Measurements from ENCODE around the gene IER5L. TPM values are rescaled to one million over a fixed set of nuclear protein-coding genes. Genes with fewer than 3 reads are reported as not detected.
"Not testable (repeated sequence)": the region's sequence is repeated elsewhere in the genome, so short reads cannot be mapped to it uniquely, and the experiment has no call there.

Gene IER5L
- total and polyA plus RNA-seq, 2 donors (not counting 3 experiments of a cell fraction or from before 2014, with no cell fraction given), result 5.3 to 12.3 TPM

DNA sequence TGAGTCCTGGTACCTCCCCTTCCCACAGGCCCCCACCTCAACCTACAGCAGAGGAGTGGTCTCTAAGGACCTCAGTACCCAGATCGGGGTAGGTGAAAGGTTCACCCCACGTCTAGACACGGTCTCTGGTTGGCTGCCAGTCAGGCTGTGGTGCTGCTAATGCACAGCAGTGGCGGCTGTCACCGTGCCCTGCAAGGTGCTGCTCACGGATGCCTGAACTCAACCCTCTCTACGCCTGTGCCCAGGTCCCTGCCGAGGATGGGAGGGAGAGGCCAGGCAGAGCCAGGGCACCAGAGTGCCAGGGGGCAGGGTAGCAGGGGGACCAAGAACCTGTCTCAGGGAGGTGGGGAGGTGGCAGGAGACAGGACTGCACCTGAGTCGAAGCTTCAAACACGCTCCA lies 14.3 kb downstream of the IER5L start:
- Histone ChIP-seq H3K36me3 (ENCODE audit: control insufficient read depth in 2 of 2, extremely low read depth in 1 of 2, insufficient read depth in 2 of 2, low read length in 2 of 2) (no peaks in the 10 kb centered on the region), H3K27ac (ENCODE audit: insufficient read depth, low read depth, low read length) (no peak overlapping the region), H3K79me2 (ENCODE audit: control insufficient read depth, insufficient read depth, low read length) (no peaks in the 10 kb centered on the region), H3K4me1 (ENCODE audit: control insufficient read depth, extremely low read depth, insufficient read depth, low read length) (peaks cover 21% of the 10 kb centered on the region), H3K27me3 (ENCODE audit: control insufficient read depth in 2 of 2, insufficient read depth in 2 of 2, low read length in 2 of 2) (no peaks in the 10 kb centered on the region), H3K4me2 (ENCODE audit: insufficient read depth, low read length) (no peak overlapping the region), H3K9ac (replicated peaks; ENCODE audit: extremely low read depth, insufficient read depth, low read length) (no peak overlapping the region), H2AFZ (ENCODE audit: low read depth, low read length) (no peak overlapping the region), H3K4me3 (replicated peaks in 1 of 3; ENCODE audit: insufficient read depth in 1 of 3, low read depth in 1 of 3, low read length in 3 of 3) (no peak overlapping the region), H3K9me3 (replicated peaks; ENCODE audit: control insufficient read depth, insufficient read depth, low read length) (no peaks in the 10 kb centered on the region), H3K9me1 (replicated peaks; ENCODE audit: control insufficient read depth, extremely low read depth, insufficient read depth, low read length) (no peaks in the 10 kb centered on the region), H4K20me1 (replicated peaks; ENCODE audit: control insufficient read depth, extremely low read depth, insufficient read depth, low read length) (no peaks in the 10 kb centered on the region)
- DNase-seq (ENCODE audit: low read depth, low spot score) (no peak), FAIRE-seq (no peak)
- TF ChIP-seq POLR2AphosphoS5 (IDR thresholded peaks at IDR 0.05; ENCODE audit: insufficient read depth, low read depth, low read length) (no peak), EZH2 (IDR thresholded peaks at IDR 0.05; ENCODE audit: borderline replicate concordance, low read depth, low read length, severe bottlenecking) (no peak), FOS (IDR thresholded peaks at IDR 0.05; ENCODE audit: borderline replicate concordance, insufficient read depth, low read length) (no peak), JUN (IDR thresholded peaks at IDR 0.05; ENCODE audit: borderline replicate concordance, insufficient read depth, insufficient read length, low read depth) (no peak), GATA2 (IDR thresholded peaks at IDR 0.05; ENCODE audit: insufficient read depth, insufficient read length, low read depth, low read length) (no peak), CTCF (IDR thresholded peaks at IDR 0.05; ENCODE audit: extremely low read depth in 1 of 2, insufficient read depth in 1 of 2, low read depth in 1 of 2, low read length in 2 of 2) (no peak), MYC (IDR thresholded peaks at IDR 0.05; ENCODE audit: low read depth, low read length) (no peak)
- TF ChIP-seq, protein P1, sequence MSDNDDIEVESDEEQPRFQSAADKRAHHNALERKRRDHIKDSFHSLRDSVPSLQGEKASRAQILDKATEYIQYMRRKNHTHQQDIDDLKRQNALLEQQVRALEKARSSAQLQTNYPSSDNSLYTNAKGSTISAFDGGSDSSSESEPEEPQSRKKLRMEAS (IDR thresholded peaks at IDR 0.05; ENCODE audit: insufficient read depth, insufficient read length), result no peak
- intact Hi-C loops (cut with micrococcal nuclease), result no loop called here
- dilution Hi-C loops (cut with MboI; ENCODE audit: extremely low pct_ligation_motif_present, low sequenced_read_pairs), result no loop called here
- BruUV-seq (replicated peaks), result no TSS peak
- ChIA-PET CTCF (interaction anchor here (1.9 to 8.2 kb wide), 3 partner anchors 11 to 21 kb away, joined by 5 to 80 read pairs (median 16); no protein-coding TSS in a partner anchor), POLR2A (no interaction called here)

GRCh38 chr9:129163198-129163670 lies 14.8 kb downstream of the IER5L start:
- H3K36me3 ChIP-seq (ENCODE audit: control insufficient read depth in 2 of 2, extremely low read depth in 1 of 2, insufficient read depth in 2 of 2, low read length in 2 of 2); H2AFZ ChIP-seq (ENCODE audit: low read depth, low read length); FAIRE-seq; H3K4me3 ChIP-seq (replicated peaks in 1 of 3; ENCODE audit: insufficient read depth in 1 of 3, low read depth in 1 of 3, low read length in 3 of 3); H3K4me2 ChIP-seq (ENCODE audit: insufficient read depth, low read length); POLR2A ChIA-PET; H3K79me2 ChIP-seq (ENCODE audit: control insufficient read depth, insufficient read depth, low read length); H3K9ac ChIP-seq (replicated peaks; ENCODE audit: extremely low read depth, insufficient read depth, low read length); dilution Hi-C loops (cut with MboI; ENCODE audit: extremely low pct_ligation_motif_present, low sequenced_read_pairs); H3K27me3 ChIP-seq (ENCODE audit: control insufficient read depth in 2 of 2, insufficient read depth in 2 of 2, low read length in 2 of 2); BruUV-seq (replicated peaks); H3K9me3 ChIP-seq (replicated peaks; ENCODE audit: control insufficient read depth, insufficient read depth, low read length); H4K20me1 ChIP-seq (replicated peaks; ENCODE audit: control insufficient read depth, extremely low read depth, insufficient read depth, low read length); H3K9me1 ChIP-seq (replicated peaks; ENCODE audit: control insufficient read depth, extremely low read depth, insufficient read depth, low read length); DNase-seq (ENCODE audit: low read depth, low spot score); H3K27ac ChIP-seq (ENCODE audit: insufficient read depth, low read depth, low read length); intact Hi-C loops (cut with micrococcal nuclease): not testable (repeated sequence)
- H3K4me1 ChIP-seq (ENCODE audit: control insufficient read depth, extremely low read depth, insufficient read depth, low read length), result peaks cover 16% of the 10 kb centered on the region
- CTCF ChIA-PET, result interaction anchor here (1.9 to 8.2 kb wide), 3 partner anchors 11 to 20 kb away, joined by 5 to 80 read pairs (median 16); no protein-coding TSS in a partner anchor

Measured in endothelial cell of umbilical vein (primary cell).